MCF 10A (cell line): ENCODE measurements around the gene GNB1L. TPM values are rescaled to one million over a fixed set of nuclear protein-coding genes. Genes with fewer than 3 reads are reported as not detected.

ENCODE experiments used
- BruUV-seq: library from RNA; stranded (reverse); fragments of 400-500 nt; replicated peaks from 2 replicates; lab custom pipeline; 2021; lab: Mats Ljungman, UMichigan
- CTCF ChIA-PET: fragments of 300-600 bp; sonication (Branson Sonifier 250); formaldehyde crosslinking; extraction: SDS; loops from one replicate; lab custom pipeline; 2021; ENCODE audit warnings: antibody characterized with exemption, inconsistent platforms; lab: Yijun Ruan, JAX
- POLR2A ChIA-PET: fragments of 300-600, 350-650 bp; sonication (Branson Sonifier 250); formaldehyde crosslinking; extraction: SDS; loops from one replicate; lab custom pipeline; 2020; ENCODE audit warnings: antibody characterized with exemption, inconsistent platforms; lab: Yijun Ruan, JAX
- DNase-seq: peaks from one replicate; pipeline ENCODE4 v3.0.0-alpha.2; 2018; ENCODE audit not compliant: unreplicated experiment
- H3K27ac Mint-ChIP-seq: one replicate; pipeline ENCODE4 v1.8.0; 2022; ENCODE audit warnings: mild to moderate bottlenecking, low read depth, mixed read lengths; ENCODE audit not compliant: unreplicated experiment
- H3K27me3 Mint-ChIP-seq: one replicate; pipeline ENCODE4 v1.8.0; 2022; ENCODE audit warnings: mixed read lengths; ENCODE audit not compliant: insufficient read depth, unreplicated experiment
- H3K36me3 Mint-ChIP-seq: one replicate; pipeline ENCODE4 v1.8.0; 2022; ENCODE audit warnings: mild to moderate bottlenecking, moderate library complexity, mixed read lengths; ENCODE audit not compliant: insufficient read depth, unreplicated experiment
- H3K4me1 Mint-ChIP-seq: one replicate; pipeline ENCODE4 v1.8.0; 2022; ENCODE audit warnings: mixed read lengths; ENCODE audit not compliant: insufficient read depth, unreplicated experiment
- H3K4me3 Mint-ChIP-seq: one replicate; pipeline ENCODE4 v1.8.0; 2022; ENCODE audit warnings: mild to moderate bottlenecking, moderate library complexity, mixed read lengths; ENCODE audit not compliant: unreplicated experiment
- H3K9me3 Mint-ChIP-seq: one replicate; pipeline ENCODE4 v1.8.0; 2022; ENCODE audit warnings: mixed read lengths; ENCODE audit not compliant: unreplicated experiment
- intact Hi-C: fragments of 100-400 bp; cut with micrococcal nuclease; formaldehyde crosslinking; loops from 2 replicates; pipeline ENCODE4 v1.14.1; 2022
- total RNA-seq: library from RNA; stranded (reverse); gene quantifications from 2 replicates; pipeline ENCODE4 v1.2.3, GENCODE V29; 2022
- TF ChIP-seq, protein P1 (sequence below): fragments of 200-600 bp; IDR thresholded peaks from one replicate; pipeline ENCODE4 v1.8.0; 2022; ENCODE audit warnings: antibody characterized with exemption, mild to moderate bottlenecking; ENCODE audit not compliant: unreplicated experiment

GNB1L gene
- total RNA-seq, 1 experiment from 2014 or later, result 4.3 TPM

DNA sequence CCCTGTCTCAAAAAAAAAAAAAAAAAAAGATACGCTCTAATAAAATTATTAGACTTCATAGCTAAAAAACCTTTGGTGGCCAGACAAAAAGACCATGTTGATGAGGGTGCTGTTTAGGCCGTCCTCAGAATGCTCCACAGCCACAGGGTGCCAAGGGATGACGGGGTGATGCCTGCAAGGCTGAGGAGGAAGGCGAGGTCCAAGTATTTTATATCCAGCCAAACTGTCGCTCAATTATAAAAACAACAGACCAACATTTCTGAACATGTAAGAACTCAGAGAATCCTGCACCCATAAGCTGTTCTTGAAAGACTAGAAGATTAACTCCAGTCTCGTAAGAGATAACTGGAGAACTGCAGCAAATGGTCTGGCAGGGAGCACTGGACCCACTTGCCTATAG lies 64.8 kb downstream of the GNB1L start:
- H3K4me3 Mint-ChIP-seq, result no peak overlapping the region
- no TSS peak for BruUV-seq
- H3K27me3 Mint-ChIP-seq, result no peaks in the 10 kb centered on the region
- no peaks in the 10 kb centered on the region for H3K9me3 Mint-ChIP-seq
- H3K4me1 Mint-ChIP-seq, result no peaks in the 10 kb centered on the region
- ChIA-PET POLR2A (interaction anchor here (0.6 to 1.2 kb wide), 4 partner anchors 9 to 66 kb away, joined by 3 to 5 read pairs (median 3); no protein-coding TSS in a partner anchor), CTCF (interaction anchor here (0.7 kb wide), 2 partner anchors 12 to 59 kb away, joined by 3 to 4 read pairs; no protein-coding TSS in a partner anchor)
- intact Hi-C loops, result no loop called here
- no peak overlapping the region for H3K27ac Mint-ChIP-seq
- TF ChIP-seq, protein P1, sequence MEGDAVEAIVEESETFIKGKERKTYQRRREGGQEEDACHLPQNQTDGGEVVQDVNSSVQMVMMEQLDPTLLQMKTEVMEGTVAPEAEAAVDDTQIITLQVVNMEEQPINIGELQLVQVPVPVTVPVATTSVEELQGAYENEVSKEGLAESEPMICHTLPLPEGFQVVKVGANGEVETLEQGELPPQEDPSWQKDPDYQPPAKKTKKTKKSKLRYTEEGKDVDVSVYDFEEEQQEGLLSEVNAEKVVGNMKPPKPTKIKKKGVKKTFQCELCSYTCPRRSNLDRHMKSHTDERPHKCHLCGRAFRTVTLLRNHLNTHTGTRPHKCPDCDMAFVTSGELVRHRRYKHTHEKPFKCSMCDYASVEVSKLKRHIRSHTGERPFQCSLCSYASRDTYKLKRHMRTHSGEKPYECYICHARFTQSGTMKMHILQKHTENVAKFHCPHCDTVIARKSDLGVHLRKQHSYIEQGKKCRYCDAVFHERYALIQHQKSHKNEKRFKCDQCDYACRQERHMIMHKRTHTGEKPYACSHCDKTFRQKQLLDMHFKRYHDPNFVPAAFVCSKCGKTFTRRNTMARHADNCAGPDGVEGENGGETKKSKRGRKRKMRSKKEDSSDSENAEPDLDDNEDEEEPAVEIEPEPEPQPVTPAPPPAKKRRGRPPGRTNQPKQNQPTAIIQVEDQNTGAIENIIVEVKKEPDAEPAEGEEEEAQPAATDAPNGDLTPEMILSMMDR, result no peak
- H3K36me3 Mint-ChIP-seq, result peaks cover 6% of the 10 kb centered on the region
- DNase-seq, result no peak

DNA sequence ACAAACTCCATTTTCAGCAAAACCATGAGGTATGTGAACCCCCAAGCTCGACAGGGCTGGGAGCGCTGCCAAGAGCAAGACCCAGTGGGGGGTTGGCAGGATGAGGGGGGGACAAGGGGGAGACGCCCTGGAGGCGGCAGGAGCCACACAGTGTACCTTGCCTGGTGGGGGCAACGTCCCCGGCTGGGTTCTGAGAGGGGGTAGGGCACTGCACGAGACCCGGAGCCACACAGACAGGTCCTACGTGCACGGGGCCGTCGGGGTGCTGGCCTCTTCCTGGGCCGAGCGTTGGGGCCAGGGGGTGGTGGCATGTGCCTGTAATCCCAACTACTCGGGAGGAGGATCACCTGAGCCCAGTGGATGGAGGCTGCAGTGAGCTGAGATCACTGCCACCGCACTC lies 65.3 kb downstream of the GNB1L start:
- H3K27me3 Mint-ChIP-seq, result no peaks in the 10 kb centered on the region
- DNase-seq, result no peak
- no peak overlapping the region for H3K27ac Mint-ChIP-seq
- intact Hi-C loops, result no loop called here
- H3K9me3 Mint-ChIP-seq, result no peaks in the 10 kb centered on the region
- CTCF ChIA-PET, result interaction anchor here (0.7 kb wide), 1 partner anchor 59 kb away, joined by 4 read pairs; no protein-coding TSS in a partner anchor
- no peaks in the 10 kb centered on the region for H3K4me1 Mint-ChIP-seq
- BruUV-seq, result no TSS peak
- POLR2A ChIA-PET, result interaction anchor here (1.2 kb wide), 1 partner anchor 66 kb away, joined by 3 read pairs; no protein-coding TSS in a partner anchor
- H3K4me3 Mint-ChIP-seq, result no peak overlapping the region
- peaks cover 6% of the 10 kb centered on the region for H3K36me3 Mint-ChIP-seq
- TF ChIP-seq, protein P1, result no peak

DNA sequence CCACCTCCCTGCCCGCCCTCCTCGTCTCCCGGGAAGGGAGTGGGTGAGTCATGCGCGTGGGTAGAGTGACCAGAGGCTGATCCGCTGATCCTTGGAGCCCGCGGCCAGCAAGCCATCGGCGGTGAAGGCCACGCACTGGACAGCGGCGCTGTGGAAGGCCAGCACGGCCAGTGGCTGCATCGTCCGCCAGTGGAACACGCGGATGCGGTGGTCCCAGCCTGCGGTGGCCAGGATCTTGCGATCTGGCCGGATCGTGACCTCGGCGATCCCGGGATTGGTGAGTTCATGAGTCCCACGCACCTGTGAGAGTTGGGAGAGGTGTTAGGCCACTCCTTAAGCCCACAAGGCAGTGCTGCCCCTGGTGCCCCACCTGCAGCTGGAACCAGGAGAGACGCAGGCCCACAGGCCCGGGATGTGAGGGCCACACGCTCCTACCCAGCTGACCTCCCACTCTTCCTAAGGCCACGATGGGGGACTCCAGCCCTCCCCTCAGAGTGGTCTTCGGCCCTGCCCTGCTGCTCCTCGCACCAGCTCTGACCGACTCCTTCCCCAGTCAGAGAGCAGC lies 65.9 kb downstream of the GNB1L start:
- TF ChIP-seq, protein P1, result no peak
- Mint-ChIP-seq H3K36me3 (peaks cover 6% of the 10 kb centered on the region), H3K27ac (no peak overlapping the region), H3K27me3 (no peaks in the 10 kb centered on the region), H3K4me3 (no peak overlapping the region), H3K9me3 (no peaks in the 10 kb centered on the region), H3K4me1 (no peaks in the 10 kb centered on the region)
- ChIA-PET CTCF (no interaction called here), POLR2A (no interaction called here)
- DNase-seq, result no peak
- BruUV-seq, result no TSS peak
- intact Hi-C loops, result no loop called here

DNA sequence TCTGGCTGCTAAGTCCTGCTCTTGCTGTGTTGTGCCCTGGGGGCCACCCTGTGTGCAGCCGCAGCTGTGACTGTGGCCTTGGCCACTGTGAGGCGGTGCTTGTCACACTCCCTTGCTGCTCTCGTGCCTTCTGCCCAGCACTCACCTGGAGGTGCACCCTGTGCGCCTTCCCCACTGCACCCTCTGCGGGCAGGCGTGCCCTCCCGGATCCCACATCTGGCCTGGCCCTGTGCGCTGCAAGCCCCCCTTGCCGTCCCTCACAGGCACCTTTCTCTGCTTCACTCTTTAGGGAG lies 66.9 kb downstream of the GNB1L start:
- Mint-ChIP-seq H3K4me1 (no peaks in the 10 kb centered on the region), H3K9me3 (no peaks in the 10 kb centered on the region), H3K27me3 (no peaks in the 10 kb centered on the region), H3K27ac (no peak overlapping the region), H3K4me3 (no peak overlapping the region), H3K36me3 (peaks cover 6% of the 10 kb centered on the region)
- ChIA-PET POLR2A (no interaction called here), CTCF (interaction anchor here (0.6 kb wide), 1 partner anchor 57 kb away, joined by 3 read pairs; no protein-coding TSS in a partner anchor)
- BruUV-seq, result no TSS peak
- no peak for DNase-seq
- intact Hi-C loops, result no loop called here
- TF ChIP-seq, protein P1, result no peak
